Kidney epithelial cell (primary cell): ENCODE data around the gene CACNA2D1. TPM values are rescaled to one million over a fixed set of nuclear protein-coding genes. Genes with fewer than 3 reads are reported as not detected.

Experiments used
- DNase-seq: peaks from one replicate; pipeline ENCODE4 v3.0.0-alpha.2; 2010; ENCODE audit warnings: low read depth
- H3K27me3 ChIP-seq: 2 replicates; pipeline ENCODE4 v1.6.0; 2011; ENCODE audit warnings: low read length; ENCODE audit not compliant: control insufficient read depth, insufficient read depth
- H3K36me3 ChIP-seq: 2 replicates; pipeline ENCODE4 v1.5.1; 2011; ENCODE audit warnings: low read length; ENCODE audit not compliant: control insufficient read depth, insufficient read depth
- H3K4me3 ChIP-seq: 2 replicates; pipeline ENCODE4 v1.5.1; 2011; ENCODE audit warnings: low read depth, mild to moderate bottlenecking, control low read depth, low read length
- total RNA-seq: library from RNA; depleted of rRNA; stranded (reverse); fragments of >200 nt; gene quantifications from 2 replicates; pipeline ENCODE4 v1.2.3, GENCODE V29; 2015
- TF ChIP-seq, protein P1 (sequence below): IDR thresholded peaks from 2 replicates; pipeline ENCODE4 v1.5.1; 2011; ENCODE audit warnings: mild to moderate bottlenecking, moderate library complexity, low read length, control low read depth, inconsistent platforms; ENCODE audit not compliant: insufficient read depth, poor library complexity, severe bottlenecking

CACNA2D1 gene
- total RNA-seq, 1 donor from 2014 or later = 5.9 TPM

DNA sequence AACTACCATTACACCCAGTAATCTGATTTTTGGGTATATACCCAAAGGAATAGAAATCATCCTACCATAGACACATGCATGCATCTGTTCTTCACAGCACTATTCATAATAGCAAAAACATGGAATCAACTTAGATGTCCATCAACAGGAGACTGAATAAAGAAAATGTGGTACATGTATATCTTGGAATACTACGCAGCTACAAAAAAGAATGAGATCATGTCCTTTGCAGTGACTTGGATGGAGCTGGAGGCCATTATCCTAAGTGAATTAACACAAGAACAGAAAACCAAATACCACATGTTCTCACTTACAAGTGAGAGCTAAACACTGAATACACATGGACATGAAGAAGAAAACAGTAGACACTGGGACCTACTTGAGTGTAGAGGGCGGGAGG is 254.9 kb downstream of the CACNA2D1 start:
- TF ChIP-seq, protein P1, sequence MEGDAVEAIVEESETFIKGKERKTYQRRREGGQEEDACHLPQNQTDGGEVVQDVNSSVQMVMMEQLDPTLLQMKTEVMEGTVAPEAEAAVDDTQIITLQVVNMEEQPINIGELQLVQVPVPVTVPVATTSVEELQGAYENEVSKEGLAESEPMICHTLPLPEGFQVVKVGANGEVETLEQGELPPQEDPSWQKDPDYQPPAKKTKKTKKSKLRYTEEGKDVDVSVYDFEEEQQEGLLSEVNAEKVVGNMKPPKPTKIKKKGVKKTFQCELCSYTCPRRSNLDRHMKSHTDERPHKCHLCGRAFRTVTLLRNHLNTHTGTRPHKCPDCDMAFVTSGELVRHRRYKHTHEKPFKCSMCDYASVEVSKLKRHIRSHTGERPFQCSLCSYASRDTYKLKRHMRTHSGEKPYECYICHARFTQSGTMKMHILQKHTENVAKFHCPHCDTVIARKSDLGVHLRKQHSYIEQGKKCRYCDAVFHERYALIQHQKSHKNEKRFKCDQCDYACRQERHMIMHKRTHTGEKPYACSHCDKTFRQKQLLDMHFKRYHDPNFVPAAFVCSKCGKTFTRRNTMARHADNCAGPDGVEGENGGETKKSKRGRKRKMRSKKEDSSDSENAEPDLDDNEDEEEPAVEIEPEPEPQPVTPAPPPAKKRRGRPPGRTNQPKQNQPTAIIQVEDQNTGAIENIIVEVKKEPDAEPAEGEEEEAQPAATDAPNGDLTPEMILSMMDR = no peak
- H3K36me3 ChIP-seq = no peaks in the 10 kb centered on the region
- no peak overlapping the region for H3K4me3 ChIP-seq
- DNase-seq = no peak
- no peaks in the 10 kb centered on the region for H3K27me3 ChIP-seq

GRCh38 chr7:82185443-82185842 is 258.1 kb downstream of the CACNA2D1 start:
- H3K4me3 ChIP-seq = no peak overlapping the region
- no peaks in the 10 kb centered on the region for H3K36me3 ChIP-seq
- DNase-seq = no peak
- TF ChIP-seq, protein P1 = no peak
- no peaks in the 10 kb centered on the region for H3K27me3 ChIP-seq

DNA sequence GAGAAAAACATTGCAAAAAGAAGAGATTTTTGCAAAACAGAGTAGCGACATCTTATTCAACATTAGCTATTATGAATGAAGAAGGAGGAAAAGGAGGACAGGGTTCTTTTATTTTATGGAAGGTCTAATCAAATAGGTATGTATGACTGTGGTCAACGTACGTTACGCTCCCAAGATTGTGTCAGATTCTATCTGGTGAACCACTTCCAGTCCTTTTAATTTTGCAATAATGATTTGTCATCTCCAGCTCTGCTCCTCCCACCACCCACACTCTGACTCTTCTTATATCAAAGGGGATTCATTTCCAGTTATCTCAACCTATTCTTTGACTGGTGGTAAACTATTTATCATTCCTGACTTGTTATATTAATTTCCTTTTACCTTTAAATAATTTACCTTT is 259.9 kb downstream of the CACNA2D1 start:
- DNase-seq = peak; percentile 16
- TF ChIP-seq, protein P1 = no peak
- H3K4me3 ChIP-seq = no peak overlapping the region
- no peaks in the 10 kb centered on the region for H3K36me3 ChIP-seq
- no peaks in the 10 kb centered on the region for H3K27me3 ChIP-seq

DNA sequence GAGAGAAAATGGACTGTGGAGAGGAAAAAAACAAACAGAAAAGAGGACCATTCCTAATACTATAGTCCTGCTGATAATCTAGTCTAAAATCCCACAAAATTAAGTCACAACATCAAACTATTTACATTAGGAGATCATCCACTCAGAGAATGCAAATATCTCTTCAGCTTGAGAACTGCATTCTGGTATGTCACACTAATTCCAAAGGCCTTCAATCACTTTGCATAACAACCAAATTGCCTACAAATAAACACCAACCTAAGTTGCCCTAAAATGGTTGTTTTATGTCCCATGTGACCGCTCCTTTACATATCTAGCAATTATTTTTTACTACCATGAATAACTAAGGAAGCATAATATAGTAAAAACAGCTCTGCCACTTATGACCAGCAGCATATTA is 264.3 kb downstream of the CACNA2D1 start:
- DNase-seq = no peak
- Histone ChIP-seq H3K36me3 (no peaks in the 10 kb centered on the region), H3K4me3 (no peak overlapping the region), H3K27me3 (no peaks in the 10 kb centered on the region)
- TF ChIP-seq, protein P1 = no peak

DNA sequence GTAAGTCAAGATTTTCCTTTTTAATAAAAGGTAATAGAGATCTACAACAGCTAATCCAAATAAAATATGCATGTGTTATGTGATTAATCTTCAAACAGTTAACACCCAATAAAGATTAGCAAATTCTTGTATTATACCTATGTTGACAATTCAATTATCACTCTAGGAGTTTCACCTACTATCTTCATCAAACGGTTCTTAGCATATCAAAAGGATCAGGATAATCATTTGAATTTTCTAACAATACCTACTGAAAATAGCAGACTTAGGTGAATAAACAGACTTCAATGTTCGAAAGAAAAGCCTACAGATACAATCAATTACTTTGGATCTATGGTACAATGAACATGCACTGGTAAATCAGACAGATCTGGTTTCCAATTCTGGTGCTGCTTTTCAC is 268.3 kb downstream of the CACNA2D1 start:
- TF ChIP-seq, protein P1 = no peak
- DNase-seq = no peak
- Histone ChIP-seq H3K4me3 (no peak overlapping the region), H3K36me3 (no peaks in the 10 kb centered on the region), H3K27me3 (no peaks in the 10 kb centered on the region)

- Histone ChIP-seq H3K4me3 (no peak overlapping the region), H3K36me3 (no peaks in the 10 kb centered on the region), H3K27me3 (no peaks in the 10 kb centered on the region)
- TF ChIP-seq, protein P1 = no peak
- no peak for DNase-seq
Measured at GRCh38 chr7:82173400-82174021, 270.1 kb downstream of the CACNA2D1 start.
